Activated T-helper 2 cell treated with anti-CD3 and anti-CD28 coated beads, Interferon-gamma antibody, Interleukin-2, Interleukin-4, amounts not matched to agents 10 μg/mL and 5 μg/mL and 100 μg/mL, durations not matched to agents 14 hours and 24 hours and 36 hours (primary cell): Measurements from ENCODE around the gene PNMT. TPM values are rescaled to one million over a fixed set of nuclear protein-coding genes. Genes with fewer than 3 reads are reported as not detected.

Experiments used
- DNase-seq: peaks from one replicate; pipeline ENCODE4 v3.0.0; 2021; ENCODE audit warnings: low spot score
- H3K27ac Mint-ChIP-seq: one replicate; pipeline ENCODE4 v1.8.0; 2021; ENCODE audit warnings: mixed read lengths
- H3K27me3 Mint-ChIP-seq: one replicate; pipeline ENCODE4 v1.8.0; 2021; ENCODE audit warnings: low read depth, mixed read lengths
- H3K36me3 Mint-ChIP-seq: one replicate; pipeline ENCODE4 v1.8.0; 2021; ENCODE audit warnings: low read depth, mixed read lengths
- H3K4me1 Mint-ChIP-seq: one replicate; pipeline ENCODE4 v1.8.0; 2021; ENCODE audit warnings: low read depth, mixed read lengths
- H3K4me3 Mint-ChIP-seq: one replicate; pipeline ENCODE4 v1.8.0; 2021; ENCODE audit warnings: low read depth, mild to moderate bottlenecking, moderate library complexity, mixed read lengths
- H3K9me3 Mint-ChIP-seq: one replicate; pipeline ENCODE4 v1.8.0; 2021; ENCODE audit warnings: mixed read lengths
- intact Hi-C: fragments of 100-400 bp; cut with micrococcal nuclease; formaldehyde crosslinking; loops from one replicate; pipeline ENCODE4 v1.15.1; 2023
- total RNA-seq: library from RNA; stranded (reverse); gene quantifications from 2 replicates; pipeline ENCODE4 v1.2.3, GENCODE V29; 2022

PNMT gene
- total RNA-seq, 1 donor from 2014 or later = not detected

DNA sequence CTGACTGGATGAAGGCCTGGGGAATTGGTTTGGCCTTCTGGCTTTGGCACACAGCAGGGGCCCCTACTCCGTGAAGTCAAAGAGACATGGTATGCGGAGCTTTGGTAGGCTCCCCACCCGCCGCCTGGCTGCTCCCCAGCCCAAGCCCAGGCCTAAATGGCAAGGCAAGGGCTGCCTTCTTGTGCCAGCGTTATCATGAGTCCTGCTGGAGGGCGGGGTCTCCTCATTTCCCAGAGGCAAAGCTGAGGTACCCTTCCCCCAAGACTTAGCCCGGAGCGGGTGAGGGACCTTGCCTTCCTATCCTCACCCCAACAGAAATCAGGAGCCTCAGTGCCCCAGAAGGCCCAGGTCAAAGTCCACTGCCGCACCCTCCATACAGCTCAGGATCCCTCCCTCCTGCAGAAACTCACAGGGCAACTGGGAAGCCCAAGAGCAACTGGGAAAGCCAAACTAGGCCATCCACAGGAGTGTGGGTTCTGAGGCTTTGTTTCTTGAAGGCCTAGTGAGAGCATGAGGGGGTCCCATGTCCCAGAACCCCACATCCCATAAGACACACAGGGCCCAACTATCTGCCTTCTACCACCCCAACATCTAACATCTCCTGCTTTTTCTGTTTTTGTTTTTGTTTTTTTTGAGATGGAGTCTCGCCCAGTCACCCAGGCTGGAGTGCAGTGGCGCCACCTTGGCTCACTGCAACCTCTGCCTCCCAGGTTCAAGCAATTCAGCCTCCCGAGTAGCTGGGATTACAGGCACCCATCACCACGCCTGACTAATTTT is 10.3 kb downstream of the PNMT start:
- Mint-ChIP-seq H3K27me3 (no peaks in the 10 kb centered on the region), H3K4me3 (no peak overlapping the region), H3K27ac (peak overlapping the region; percentile 85), H3K4me1 (peaks cover 46% of the 10 kb centered on the region), H3K9me3 (no peaks in the 10 kb centered on the region), H3K36me3 (peaks cover 26% of the 10 kb centered on the region)
- intact Hi-C loops = no loop called here
- no peak for DNase-seq

DNA sequence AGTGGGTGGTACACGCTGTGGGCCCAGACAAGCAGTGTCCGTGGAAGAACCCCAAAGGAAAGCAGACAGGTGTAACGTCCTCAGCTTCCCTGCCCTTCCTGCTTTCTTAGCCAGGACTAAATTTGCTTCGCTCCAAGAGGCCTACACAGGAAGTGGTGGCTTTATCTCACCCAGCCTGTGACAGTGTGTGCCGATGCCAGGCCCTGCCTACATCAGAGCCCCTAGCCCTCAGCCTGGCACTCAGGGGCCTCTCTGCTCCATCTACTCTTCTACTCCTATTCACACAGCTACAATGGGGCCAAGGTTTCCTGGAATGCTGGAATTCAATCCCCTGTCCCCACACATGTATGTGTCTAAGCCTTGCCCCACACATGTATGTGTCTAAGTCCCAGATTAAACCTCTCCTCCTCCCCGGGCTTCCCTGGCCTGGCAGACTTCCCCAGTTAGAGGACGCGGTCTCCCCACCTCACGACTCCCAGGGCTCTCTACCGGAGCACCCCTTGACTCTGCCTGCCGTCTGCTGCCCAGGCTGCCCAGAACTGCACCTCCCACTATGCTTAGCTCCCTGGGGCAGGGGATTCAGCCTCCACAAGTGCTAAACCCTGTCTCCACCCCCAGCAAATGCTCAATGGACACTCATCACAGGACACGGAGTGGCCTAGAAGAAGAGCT is 11.4 kb downstream of the PNMT start:
- DNase-seq = peak; percentile 35
- intact Hi-C loops = loop anchor here (10.0 kb wide), 1 partner anchor 85 kb away; no protein-coding TSS in a partner anchor
- Mint-ChIP-seq H3K27ac (peak overlapping the region; percentile 85), H3K9me3 (no peaks in the 10 kb centered on the region), H3K36me3 (peaks cover 33% of the 10 kb centered on the region), H3K4me3 (no peak overlapping the region), H3K4me1 (peaks cover 46% of the 10 kb centered on the region), H3K27me3 (no peaks in the 10 kb centered on the region)

DNA sequence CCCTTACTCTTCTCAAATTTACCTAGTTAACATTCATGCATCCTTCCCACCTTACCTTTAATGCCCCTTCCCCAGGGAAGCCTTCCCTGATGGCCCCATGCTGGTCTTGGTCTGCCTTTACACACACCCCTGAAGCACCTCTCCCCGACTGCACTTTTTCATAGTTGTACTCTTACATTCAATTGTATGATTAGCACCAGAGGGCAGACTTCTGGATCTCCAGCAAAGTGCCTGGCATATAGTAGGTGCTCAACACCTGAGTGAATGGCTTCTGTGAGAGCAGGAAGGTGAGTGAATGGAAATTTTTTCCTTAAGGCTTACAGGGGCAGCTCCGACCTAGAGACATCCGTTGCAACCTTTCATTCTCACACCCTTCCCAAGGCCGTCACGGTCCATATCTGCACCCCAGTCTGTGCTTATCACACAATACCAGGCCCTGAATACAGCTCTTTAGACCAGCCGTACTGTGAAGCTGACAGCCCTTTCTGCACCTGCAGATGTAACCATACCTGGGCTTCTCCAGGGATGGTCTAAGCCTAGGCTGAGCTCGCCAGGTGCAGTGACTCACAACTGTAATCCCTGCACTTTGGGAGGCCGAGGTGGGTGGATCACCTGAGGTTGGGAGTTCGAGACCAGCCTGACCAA is 15.2 kb downstream of the PNMT start:
- Mint-ChIP-seq H3K4me3 (no peak overlapping the region), H3K4me1 (peaks cover 30% of the 10 kb centered on the region), H3K36me3 (peaks cover 27% of the 10 kb centered on the region), H3K27ac (no peak overlapping the region), H3K27me3 (no peaks in the 10 kb centered on the region), H3K9me3 (peaks cover 3% of the 10 kb centered on the region)
- intact Hi-C loops = loop anchor here (10.0 kb wide), 1 partner anchor 81 kb away; no protein-coding TSS in a partner anchor
- DNase-seq = no peak

DNA sequence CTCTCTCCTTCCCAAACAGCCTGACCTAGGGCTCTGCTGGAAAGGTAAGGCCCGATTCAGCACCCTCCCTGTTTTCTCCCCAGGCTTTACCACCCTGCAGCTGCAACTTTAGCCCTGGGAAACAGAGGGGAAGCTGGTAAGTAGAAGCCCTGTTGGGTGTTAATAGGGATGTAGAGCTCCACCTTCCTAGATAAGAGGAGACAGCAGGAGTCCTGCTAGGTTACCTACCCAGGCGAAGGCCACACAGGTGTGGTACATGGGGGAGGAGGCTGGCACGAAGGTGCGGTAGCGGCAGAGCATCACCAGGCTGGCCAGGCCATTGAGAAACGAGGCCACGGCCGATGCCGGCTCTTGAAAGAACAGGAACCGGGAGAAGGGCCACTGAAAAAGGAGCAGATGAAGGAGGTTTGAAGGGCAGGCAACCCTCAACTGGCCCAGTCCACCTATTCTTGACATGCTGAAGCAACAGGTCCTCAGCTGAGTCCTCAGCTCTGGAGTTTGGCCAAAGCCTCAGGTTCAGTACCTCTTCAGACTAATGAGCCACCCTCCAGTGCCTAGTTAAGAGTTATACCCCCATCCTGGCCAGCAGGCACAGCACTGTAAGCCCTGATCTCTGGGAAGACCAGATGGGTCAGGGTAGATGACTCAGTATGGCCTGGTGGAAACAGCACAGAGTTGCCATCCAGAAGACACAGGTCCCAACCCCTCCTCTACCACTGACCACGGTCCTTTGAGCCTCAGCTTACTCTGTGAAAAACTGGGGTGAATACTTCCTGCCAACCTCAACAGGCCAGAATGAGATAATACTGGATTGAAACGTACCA is 16.3 kb downstream of the PNMT start:
- intact Hi-C loops = loop anchor here (10.0 kb wide), 1 partner anchor 80 kb away; no protein-coding TSS in a partner anchor
- H3K36me3 Mint-ChIP-seq = peaks cover 31% of the 10 kb centered on the region
- H3K27ac Mint-ChIP-seq = no peak overlapping the region
- H3K27me3 Mint-ChIP-seq = no peaks in the 10 kb centered on the region
- H3K9me3 Mint-ChIP-seq = peaks cover 3% of the 10 kb centered on the region
- H3K4me1 Mint-ChIP-seq = peaks cover 32% of the 10 kb centered on the region
- no peak overlapping the region for H3K4me3 Mint-ChIP-seq
- DNase-seq = no peak

DNA sequence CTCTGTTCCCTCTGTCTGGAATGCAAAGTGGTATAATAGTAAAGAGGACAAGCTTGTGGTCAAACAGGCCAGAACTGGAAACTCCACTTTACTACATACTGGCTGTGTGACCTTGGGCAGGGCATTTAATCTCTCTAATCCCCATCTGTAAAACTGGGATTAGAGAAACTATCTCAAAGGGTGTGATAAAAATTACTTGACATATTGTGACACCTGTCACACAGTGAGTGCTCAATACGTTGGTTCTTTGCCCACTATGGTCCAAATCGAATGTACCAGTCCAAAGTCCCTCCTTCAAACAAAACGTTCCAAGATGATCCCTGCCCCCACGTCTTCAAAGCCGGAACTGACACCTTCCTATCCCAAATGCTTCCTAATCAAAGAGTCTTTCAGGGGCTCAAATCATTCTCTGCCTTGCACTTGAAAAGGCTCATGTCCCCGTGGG is 18.9 kb downstream of the PNMT start:
- H3K27me3 Mint-ChIP-seq = no peaks in the 10 kb centered on the region
- DNase-seq = no peak
- peak overlapping the region; percentile 87 for H3K4me3 Mint-ChIP-seq
- intact Hi-C loops = loop anchor here (10.0 kb wide), 1 partner anchor 78 kb away; no protein-coding TSS in a partner anchor
- H3K4me1 Mint-ChIP-seq = peaks cover 18% of the 10 kb centered on the region
- H3K36me3 Mint-ChIP-seq = peaks cover 25% of the 10 kb centered on the region
- no peak overlapping the region for H3K27ac Mint-ChIP-seq
- peaks cover 3% of the 10 kb centered on the region for H3K9me3 Mint-ChIP-seq

DNA sequence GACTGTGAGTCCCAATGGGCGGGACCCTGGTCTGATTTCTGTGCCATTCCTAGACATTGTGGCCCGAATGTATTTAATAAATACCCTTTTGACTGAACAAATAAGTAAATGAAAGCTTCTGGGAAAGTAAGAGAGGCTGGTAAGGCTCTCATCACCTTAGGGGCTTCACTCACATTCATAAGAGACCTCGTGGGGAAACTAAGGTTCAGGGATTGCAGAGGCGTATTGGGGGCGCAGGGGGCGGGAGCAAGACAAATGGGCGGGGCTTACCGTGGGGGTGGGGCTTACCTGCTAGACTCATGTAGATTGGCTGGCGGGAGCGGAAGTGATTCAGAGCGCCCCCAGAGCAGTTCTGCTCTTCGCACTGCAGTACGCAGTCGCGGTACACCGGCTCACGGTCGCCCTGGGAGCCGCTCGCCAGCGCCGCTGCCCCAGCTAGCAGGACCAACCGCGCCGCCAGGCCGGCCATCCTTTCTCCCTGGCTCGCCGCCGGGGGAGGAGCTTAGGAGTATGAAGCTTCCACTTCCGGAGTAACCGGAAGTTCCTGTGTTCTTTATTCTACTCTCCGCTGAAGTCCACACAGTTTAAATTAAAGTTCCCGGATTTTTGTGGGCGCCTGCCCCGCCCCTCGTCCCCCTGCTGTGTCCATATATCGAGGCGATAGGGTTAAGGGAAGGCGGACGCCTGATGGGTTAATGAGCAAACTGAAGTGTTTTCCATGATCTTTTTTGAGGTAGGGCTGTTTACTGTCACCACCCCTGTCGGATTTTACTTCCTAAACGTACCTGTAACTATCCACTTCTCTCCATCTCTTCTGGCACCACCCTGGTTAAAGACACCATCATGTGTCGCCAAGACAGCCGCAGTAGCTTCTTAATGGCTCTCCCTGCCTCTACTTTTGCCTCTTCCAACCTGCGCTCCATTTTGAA is 19.6 kb downstream of the PNMT start, which contains the start of gene PGAP3:
Gene PGAP3, minus strand, starts transcription at position 512 of the 929 bp plus-strand sequence. Its CDS starts 43 bp downstream, at position 469.
- peak; percentile 77 for DNase-seq
- Mint-ChIP-seq H3K27me3 (no peaks in the 10 kb centered on the region), H3K36me3 (peaks cover 25% of the 10 kb centered on the region), H3K4me1 (peaks cover 17% of the 10 kb centered on the region), H3K9me3 (peaks cover 3% of the 10 kb centered on the region), H3K27ac (peak within 1 kb of the TSS; percentile 92), H3K4me3 (peak within 1 kb of the TSS; percentile 87)
- intact Hi-C loops = loop anchor here (10.0 kb wide), 1 partner anchor 77 kb away; no protein-coding TSS in a partner anchor

DNA sequence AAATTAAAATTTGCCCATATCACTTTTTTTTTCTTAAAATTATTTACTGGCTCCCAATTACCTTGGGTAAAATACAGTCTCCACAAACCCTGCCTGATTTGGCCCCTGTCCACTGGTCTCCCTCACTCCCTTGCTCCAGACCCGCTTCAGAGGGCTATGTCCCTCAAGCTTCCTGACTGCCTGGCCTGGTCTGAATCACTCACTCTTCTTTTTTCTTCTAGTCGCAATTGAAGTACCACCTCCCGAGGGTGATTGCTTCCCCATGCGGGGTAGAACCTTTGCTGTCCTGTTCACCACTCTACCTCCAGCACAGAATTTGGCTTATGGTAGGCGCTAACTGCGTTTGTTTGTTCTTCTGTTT is 20.2 kb downstream of the PNMT start:
- H3K4me1 Mint-ChIP-seq = peaks cover 17% of the 10 kb centered on the region
- peaks cover 20% of the 10 kb centered on the region for H3K36me3 Mint-ChIP-seq
- H3K4me3 Mint-ChIP-seq = peak overlapping the region; percentile 87
- intact Hi-C loops = loop anchor here (10.0 kb wide), 1 partner anchor 76 kb away; no protein-coding TSS in a partner anchor
- H3K27ac Mint-ChIP-seq = peak overlapping the region; percentile 92
- DNase-seq = no peak
- H3K27me3 Mint-ChIP-seq = no peaks in the 10 kb centered on the region
- H3K9me3 Mint-ChIP-seq = peaks cover 3% of the 10 kb centered on the region

DNA sequence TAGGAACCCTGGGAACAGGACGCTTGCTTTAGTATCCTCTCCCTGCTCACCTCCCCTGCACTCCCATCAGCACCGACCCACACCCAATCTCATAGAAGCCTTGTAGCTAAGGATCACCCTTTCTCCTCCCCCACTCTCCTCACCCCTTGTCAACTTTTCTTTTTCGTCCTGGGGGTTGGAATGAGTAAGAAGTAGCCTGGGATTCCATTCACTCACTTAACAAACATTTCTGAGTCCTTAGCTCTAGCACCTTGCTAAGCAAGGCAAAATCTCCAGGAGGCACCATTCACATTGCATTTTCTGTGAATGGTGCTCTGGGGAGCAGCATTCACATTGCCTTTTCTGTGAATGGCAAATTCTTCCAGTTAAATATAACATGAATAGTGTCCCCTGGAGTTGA is 20.7 kb downstream of the PNMT start:
- Mint-ChIP-seq H3K4me1 (peaks cover 17% of the 10 kb centered on the region), H3K36me3 (peaks cover 18% of the 10 kb centered on the region), H3K4me3 (peak overlapping the region; percentile 87), H3K9me3 (peaks cover 3% of the 10 kb centered on the region), H3K27me3 (no peaks in the 10 kb centered on the region), H3K27ac (peak overlapping the region; percentile 92)
- intact Hi-C loops = loop anchor here (10.0 kb wide), 1 partner anchor 76 kb away; no protein-coding TSS in a partner anchor
- no peak for DNase-seq

DNA sequence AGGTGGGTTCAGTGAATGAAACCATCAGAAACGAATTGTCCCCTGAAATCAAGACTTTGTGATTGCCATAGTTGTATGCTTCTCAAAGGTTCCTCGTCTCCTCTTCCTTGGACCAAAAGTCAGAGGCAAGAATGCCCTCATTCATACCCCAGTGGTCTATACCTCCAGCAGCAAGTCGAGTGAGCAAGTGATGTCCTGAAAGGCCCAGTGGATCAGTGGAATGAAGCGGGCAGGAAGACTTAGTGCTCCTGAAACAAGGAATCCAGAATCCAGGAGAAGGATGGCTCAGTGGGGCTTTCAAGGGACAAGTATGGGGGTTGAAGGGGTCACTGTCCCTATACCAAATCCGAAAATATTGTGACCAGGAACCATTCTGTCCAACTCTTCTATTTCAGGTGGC is 26.3 kb downstream of the PNMT start:
- Mint-ChIP-seq H3K27me3 (peaks cover 9% of the 10 kb centered on the region), H3K4me3 (no peak overlapping the region), H3K9me3 (no peaks in the 10 kb centered on the region), H3K4me1 (no peaks in the 10 kb centered on the region), H3K27ac (no peak overlapping the region), H3K36me3 (no peaks in the 10 kb centered on the region)
- intact Hi-C loops = no loop called here
- DNase-seq = no peak

DNA sequence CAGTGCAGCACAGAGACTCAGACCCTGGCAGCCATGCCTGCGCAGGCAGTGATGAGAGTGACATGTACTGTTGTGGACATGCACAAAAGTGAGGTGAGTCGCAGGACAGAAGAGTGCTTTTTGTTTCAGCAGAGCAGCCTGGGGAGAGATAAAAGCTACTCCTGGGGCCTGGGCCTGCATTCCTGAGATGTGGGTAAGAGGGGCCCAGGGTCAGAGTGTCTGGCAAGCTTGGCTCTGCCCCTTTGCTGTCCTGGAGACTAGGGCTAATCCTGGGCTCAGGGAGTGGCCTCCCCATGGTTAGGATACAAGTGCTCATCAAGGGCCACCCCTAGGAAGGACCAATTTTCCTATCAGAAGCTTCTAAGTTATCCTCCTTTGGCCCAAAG is 26.8 kb downstream of the PNMT start:
- no peak for DNase-seq
- intact Hi-C loops = no loop called here
- Mint-ChIP-seq H3K9me3 (no peaks in the 10 kb centered on the region), H3K36me3 (no peaks in the 10 kb centered on the region), H3K4me1 (no peaks in the 10 kb centered on the region), H3K27ac (no peak overlapping the region), H3K4me3 (no peak overlapping the region), H3K27me3 (peaks cover 12% of the 10 kb centered on the region)

DNA sequence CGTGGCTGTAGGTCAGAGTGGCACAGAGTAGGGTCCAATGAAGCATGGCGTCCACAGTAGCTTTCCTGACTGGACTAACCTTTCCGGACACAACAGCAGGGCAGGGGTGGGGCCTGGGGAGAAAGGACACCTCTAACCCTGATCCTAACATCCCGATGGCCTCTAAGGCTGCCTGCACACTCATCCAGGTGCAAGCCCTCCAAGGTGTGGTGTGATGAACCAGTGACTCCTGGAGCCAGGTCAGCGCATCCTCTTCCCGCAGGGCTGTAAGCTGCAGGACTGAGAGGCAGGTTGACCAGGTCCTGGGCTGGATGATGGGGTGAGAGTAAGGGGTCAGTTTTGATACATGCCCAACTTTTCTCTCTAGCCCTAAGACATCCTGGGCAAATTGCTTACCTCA is 28.5 kb downstream of the PNMT start:
- DNase-seq = no peak
- H3K27me3 Mint-ChIP-seq = peaks cover 24% of the 10 kb centered on the region
- intact Hi-C loops = no loop called here
- no peaks in the 10 kb centered on the region for H3K4me1 Mint-ChIP-seq
- H3K9me3 Mint-ChIP-seq = no peaks in the 10 kb centered on the region
- H3K4me3 Mint-ChIP-seq = no peak overlapping the region
- no peak overlapping the region for H3K27ac Mint-ChIP-seq
- no peaks in the 10 kb centered on the region for H3K36me3 Mint-ChIP-seq
